NCI-H226 (cell line): ENCODE results near the gene EZR.
"Not testable (repeated sequence)": the region's sequence is repeated elsewhere in the genome, so short reads cannot be mapped to it uniquely, and the experiment has no call there.

Experiments
- DNase-seq: peaks from one replicate; pipeline ENCODE4 v3.0.0-alpha.2; 2015

EZR gene

DNA sequence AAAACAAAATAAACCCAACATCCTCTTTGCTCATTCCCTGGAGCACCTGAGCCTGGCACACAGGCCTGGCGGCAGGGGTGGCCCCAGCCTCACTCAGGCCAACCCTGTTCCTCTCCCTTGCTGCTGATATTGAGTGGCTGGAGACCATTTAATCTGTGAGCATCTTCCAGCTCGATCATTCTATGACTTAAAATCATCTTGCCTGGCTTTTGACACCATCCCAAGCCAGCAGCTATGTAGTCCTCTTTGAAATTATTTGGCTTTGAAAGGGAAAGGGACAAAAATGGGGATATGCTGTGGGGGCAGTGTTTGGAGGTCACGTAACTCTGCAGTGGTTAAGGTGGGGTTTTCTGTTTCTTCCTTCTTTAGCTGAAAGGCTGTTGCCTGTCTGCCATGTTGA, 22.8 kb downstream of the EZR start:
- DNase-seq = no peak

GRCh38 chr6:158795516-158795915, 23.7 kb downstream of the EZR start:
- no peak for DNase-seq

- DNase-seq = no peak
Measured at GRCh38 chr6:158793432-158793831, 25.7 kb downstream of the EZR start.

- DNase-seq = not testable (repeated sequence)
Measured at GRCh38 chr6:158792505-158792904, 26.7 kb downstream of the EZR start.

DNA sequence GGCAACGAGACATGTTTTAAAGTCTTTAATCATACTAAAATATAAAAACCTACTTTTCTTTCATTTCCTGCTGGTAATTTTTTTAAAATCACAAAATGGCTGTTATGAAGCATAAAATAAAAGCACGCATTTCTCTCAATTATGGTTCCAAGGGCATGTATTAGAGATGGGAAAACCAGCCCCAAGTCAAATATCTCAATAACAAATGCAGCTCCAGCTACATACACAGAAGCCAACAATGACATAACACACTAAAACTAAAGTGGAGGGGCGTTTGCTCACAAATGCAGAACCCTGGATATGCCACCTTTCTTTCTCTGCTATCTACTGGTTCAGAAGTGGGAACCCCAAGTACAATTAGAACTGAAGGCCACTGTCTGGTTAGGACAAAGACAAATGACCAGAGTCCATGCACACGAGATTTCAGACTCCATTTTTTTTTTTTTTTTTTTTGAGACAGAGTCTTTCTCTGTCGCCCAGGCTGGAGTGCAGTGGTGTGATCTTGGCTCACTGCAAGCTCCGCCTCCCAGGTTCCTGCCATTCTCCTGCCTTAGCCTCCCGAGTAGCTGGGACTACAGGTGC, 27.8 kb downstream of the EZR start:
- no peak for DNase-seq

- DNase-seq = no peak
Measured at GRCh38 chr6:158789115-158789917, 29.9 kb downstream of the EZR start.

- DNase-seq = no peak
Measured at GRCh38 chr6:158787395-158787794, 31.8 kb downstream of the EZR start.

- no peak for DNase-seq
Measured at GRCh38 chr6:158786645-158787304, 32.4 kb downstream of the EZR start.

- DNase-seq = no peak
Measured at GRCh38 chr6:158785036-158785435, 34.1 kb downstream of the EZR start.

DNA sequence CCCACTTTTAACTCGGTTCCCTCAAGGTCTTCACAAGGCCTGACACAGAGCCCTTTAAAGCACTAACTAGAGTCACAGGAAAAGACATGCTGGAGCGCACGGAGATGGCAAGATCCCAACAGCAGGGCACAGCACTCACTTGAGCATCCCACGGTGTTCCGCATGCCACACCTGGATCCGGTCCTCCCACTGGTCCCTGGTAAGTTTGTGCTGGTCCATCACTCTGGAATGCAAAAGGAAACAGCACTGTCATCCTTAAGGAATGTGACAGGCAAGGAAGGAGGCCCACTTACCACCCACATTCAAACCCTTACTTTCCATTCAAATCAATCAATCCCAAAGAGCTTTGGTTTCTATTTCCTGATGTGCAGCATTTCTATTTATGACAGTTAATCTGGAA, 34.7 kb downstream of the EZR start:
- peak; percentile 77 for DNase-seq

GRCh38 chr6:158783851-158784250, 35.3 kb downstream of the EZR start:
- no peak for DNase-seq

DNA sequence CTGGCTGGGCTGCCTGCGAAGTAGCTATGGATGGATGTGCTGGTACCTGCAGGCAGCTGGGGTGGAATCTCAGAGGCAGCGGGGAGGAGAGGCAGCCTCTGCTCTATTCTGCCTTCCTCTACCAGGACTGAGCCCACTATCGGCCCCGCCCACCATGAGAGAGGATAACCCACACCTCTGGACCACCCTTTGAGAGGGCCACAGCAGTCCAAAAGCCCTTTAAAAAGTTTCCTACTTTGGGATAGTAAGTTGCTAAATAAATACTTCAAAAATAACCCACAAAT, 36.1 kb downstream of the EZR start:
- DNase-seq = no peak

GRCh38 chr6:158782432-158783166, 36.6 kb downstream of the EZR start:
- DNase-seq = no peak

- no peak for DNase-seq
Measured at GRCh38 chr6:158781692-158782373, 37.3 kb downstream of the EZR start.

GRCh38 chr6:158780988-158781691, 38.0 kb downstream of the EZR start:
- no peak for DNase-seq

- no peak for DNase-seq
Measured at GRCh38 chr6:158780246-158780884, 38.8 kb downstream of the EZR start.

GRCh38 chr6:158778005-158778527, 41.1 kb downstream of the EZR start:
- no peak for DNase-seq

DNA sequence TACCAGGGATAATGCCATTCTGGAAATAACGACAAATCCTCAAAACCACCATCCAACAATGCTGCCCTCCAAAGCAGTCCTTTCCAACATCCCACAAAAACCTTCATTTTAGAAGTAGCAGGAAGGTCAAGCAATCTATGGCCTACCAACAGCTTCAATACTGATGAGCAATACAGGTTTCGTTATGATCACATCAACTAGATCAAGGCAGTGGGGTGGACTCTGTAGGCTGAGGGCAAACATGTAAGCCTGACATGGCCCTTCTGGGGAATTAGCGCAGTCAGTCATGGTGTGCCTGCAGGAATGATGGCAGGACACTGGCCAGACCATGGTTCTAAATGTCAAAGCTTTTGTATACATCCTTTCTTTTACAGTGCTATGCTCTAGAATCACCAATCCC, 41.7 kb downstream of the EZR start:
- DNase-seq = no peak

DNA sequence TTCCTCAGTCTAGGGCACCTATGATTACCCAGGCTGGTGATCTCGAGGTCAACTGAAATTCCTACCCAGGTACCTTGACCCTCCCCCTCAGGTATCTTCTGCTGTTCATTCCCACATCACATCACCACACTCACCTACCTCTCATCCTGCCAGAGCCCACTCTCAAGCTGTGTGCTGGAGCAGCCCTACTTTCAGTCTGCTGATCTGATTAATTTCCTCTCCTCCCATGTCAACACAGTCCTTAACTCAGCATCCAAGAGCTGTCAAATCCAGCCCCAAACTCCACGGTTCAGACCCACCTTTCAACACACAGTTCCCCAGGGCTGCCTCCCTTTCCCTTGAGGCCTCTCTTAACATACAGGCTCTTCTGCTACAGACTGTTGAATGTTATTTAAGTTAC, 42.4 kb downstream of the EZR start:
- no peak for DNase-seq

DNA sequence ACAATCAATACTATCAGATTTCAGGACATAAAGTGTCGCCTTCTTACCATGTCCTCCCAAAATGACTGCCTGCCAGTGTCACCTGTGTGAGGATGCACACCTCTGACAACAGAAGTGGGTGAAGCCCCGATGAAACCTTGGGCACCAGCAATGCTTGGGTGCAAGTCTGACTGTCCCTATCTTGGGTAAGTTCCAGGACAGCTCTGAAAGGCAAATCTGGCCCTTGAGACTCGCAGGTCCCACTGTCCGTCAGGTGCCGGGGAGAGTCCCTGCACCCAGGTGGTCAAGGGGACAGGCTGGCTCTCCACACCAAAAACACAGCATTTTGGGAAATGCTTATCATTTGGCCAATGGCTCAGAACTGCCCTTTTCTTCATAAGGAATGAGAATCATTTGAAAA, 43.3 kb downstream of the EZR start:
- DNase-seq = no peak

GRCh38 chr6:158774717-158775449, 44.3 kb downstream of the EZR start:
- no peak for DNase-seq
